ENCODE data around the gene RPL39L. TPM values are rescaled to one million over a fixed set of nuclear protein-coding genes. Genes with fewer than 3 reads are reported as not detected.

Gene RPL39L
- total RNA-seq, 2 donors from 2014 or later = 2.6 to 11.6 TPM

DNA sequence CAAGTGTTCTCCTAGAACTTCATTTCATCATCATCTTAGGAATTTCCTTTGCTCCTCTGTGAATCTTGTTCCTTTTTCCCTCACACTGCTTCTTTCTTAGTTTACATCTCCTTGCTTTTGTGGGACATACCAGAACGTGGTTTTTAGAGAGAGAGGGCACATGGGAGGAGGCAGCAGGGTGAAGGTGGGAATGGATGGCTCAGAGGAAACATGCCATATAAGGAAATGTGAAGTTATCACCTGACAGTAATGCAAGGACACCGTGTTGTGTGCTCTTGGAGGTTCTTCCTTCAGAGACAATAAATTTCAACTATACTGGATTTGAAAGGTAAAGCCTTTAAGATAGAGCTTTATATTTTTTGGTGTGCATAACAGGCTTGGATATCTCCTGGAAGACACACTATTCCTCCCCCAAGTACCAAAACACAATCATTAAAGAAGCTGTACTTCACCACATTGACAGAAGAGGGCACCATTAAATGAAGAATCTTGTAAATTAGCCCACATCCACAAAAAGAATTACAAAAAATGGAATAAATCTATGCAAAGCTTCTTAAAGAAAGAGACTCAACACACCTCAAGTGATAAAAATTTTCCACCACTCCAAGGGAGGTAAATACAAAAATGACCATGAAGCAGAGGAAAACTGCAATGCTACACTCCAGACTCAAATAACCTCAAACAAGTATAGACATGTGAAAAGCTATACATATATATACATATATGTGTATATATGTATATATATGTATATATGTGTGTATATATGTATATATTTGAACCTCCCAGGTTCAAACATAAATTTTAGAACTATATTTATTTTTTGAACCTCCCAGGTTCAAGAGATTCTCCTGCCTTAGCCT lies 26.1 kb downstream of the RPL39L start:
- Histone ChIP-seq H3K9me3 (no peaks in the 10 kb centered on the region), H3K4me3 (no peak overlapping the region), H3K9ac (ENCODE audit: low read depth in 2 of 2, low read length in 2 of 2) (no peak overlapping the region), H3K4me1 (no peaks in the 10 kb centered on the region), H3K27me3 (no peaks in the 10 kb centered on the region), H3K36me3 (no peaks in the 10 kb centered on the region), H3K27ac (no peak overlapping the region)
- TF ChIP-seq, protein P1, sequence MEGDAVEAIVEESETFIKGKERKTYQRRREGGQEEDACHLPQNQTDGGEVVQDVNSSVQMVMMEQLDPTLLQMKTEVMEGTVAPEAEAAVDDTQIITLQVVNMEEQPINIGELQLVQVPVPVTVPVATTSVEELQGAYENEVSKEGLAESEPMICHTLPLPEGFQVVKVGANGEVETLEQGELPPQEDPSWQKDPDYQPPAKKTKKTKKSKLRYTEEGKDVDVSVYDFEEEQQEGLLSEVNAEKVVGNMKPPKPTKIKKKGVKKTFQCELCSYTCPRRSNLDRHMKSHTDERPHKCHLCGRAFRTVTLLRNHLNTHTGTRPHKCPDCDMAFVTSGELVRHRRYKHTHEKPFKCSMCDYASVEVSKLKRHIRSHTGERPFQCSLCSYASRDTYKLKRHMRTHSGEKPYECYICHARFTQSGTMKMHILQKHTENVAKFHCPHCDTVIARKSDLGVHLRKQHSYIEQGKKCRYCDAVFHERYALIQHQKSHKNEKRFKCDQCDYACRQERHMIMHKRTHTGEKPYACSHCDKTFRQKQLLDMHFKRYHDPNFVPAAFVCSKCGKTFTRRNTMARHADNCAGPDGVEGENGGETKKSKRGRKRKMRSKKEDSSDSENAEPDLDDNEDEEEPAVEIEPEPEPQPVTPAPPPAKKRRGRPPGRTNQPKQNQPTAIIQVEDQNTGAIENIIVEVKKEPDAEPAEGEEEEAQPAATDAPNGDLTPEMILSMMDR (IDR thresholded peaks at IDR 0.05) = peak; percentile 54
- DNase-seq = no peak
- intact Hi-C loops (cut with DNase I) = no loop called here

DNA sequence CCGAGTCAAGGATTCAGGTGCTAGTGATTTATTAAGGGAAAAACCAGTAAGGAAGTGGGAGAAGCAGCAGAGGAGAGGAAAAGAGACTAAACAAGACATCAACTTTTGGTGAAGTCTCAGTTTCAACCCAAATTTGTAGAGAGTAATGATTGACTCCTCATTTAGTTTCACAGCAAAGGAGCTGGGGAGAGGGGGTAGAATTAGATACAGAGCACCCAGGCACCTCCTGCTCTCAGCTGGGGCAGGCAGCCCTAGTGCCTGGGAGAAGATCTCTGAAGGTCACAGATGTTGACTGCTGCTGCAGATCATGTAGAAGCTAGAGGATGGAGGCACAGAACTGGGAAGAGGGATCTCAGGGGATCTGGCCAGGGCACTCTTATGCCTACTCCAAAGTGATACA lies 29.1 kb downstream of the RPL39L start:
- H3K9ac ChIP-seq (ENCODE audit: low read depth in 2 of 2, low read length in 2 of 2) = no peak overlapping the region
- H3K4me1 ChIP-seq = no peaks in the 10 kb centered on the region
- DNase-seq = no peak
- intact Hi-C loops (cut with DNase I) = no loop called here
- no peak overlapping the region for H3K4me3 ChIP-seq
- H3K36me3 ChIP-seq = no peaks in the 10 kb centered on the region
- H3K9me3 ChIP-seq = no peaks in the 10 kb centered on the region
- TF ChIP-seq, protein P1 (IDR thresholded peaks at IDR 0.05) = no peak
- H3K27ac ChIP-seq = no peak overlapping the region
- H3K27me3 ChIP-seq = no peaks in the 10 kb centered on the region

DNA sequence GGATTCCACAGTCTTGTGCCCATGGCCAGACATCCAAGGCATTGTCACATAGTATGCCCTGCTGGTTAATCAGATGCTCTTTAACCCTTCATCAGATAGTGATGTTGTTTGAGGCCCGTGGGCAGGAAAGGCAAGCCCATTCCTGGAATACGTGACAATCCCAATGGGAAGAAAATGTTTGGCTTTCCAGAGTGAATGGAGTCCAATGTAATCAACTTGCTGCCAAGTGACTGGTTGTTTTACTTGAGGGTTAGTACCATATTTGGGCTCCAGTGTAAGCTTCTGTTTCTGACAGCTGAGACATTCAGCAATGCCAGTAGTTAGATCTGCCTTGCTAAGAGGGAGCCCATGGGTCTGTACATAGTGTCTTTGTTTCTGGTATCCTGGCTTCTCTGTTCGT lies 31.3 kb downstream of the RPL39L start:
- Histone ChIP-seq H3K4me1 (no peaks in the 10 kb centered on the region), H3K9ac (ENCODE audit: low read depth in 2 of 2, low read length in 2 of 2) (no peak overlapping the region), H3K27ac (no peak overlapping the region), H3K27me3 (no peaks in the 10 kb centered on the region), H3K4me3 (no peak overlapping the region), H3K9me3 (no peaks in the 10 kb centered on the region), H3K36me3 (no peaks in the 10 kb centered on the region)
- intact Hi-C loops (cut with DNase I) = no loop called here
- no peak for DNase-seq
- TF ChIP-seq, protein P1 (IDR thresholded peaks at IDR 0.05) = no peak

DNA sequence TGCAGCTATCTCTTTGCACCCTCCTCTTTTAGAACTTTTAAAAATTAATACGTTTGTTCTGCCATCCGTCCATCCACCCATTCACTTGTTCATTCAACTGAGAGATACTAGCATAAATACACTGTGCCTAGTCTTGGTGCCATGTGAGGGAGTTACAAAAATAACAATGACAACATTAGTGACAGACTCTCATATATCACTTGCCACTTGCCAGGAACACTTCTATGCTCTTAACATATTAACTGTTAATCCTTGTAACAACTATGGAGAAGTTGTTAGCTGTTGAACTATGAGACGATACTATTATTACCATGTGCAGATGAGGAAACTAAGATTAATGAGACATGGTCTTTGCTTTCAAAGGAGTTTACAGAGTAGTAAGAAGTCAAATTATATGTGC lies 33.6 kb downstream of the RPL39L start:
- intact Hi-C loops (cut with DNase I) = no loop called here
- H3K36me3 ChIP-seq = no peaks in the 10 kb centered on the region

DNA sequence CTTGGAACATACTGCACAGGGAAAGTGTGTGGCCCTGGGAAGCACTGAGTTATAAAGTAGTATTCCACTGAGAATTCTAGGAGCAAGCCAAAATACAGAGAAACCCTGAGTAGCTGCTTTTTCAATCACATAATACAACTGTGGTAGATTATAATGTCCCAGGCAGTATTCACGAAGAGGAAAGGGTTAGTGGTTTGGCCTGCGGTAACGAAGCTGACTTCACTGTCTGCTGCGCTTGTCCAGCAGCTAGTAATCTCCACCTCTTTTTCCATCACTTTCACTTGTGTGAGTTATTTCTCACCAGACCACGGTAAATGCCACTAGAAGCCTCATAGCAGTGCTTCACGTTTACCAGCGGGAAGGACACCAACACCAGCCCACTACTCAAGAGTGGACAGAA lies 34.4 kb downstream of the RPL39L start:
- no peak for DNase-seq
- intact Hi-C loops (cut with DNase I) = no loop called here
- H3K4me3 ChIP-seq = no peak overlapping the region
- no peaks in the 10 kb centered on the region for H3K27me3 ChIP-seq
- H3K4me1 ChIP-seq = no peaks in the 10 kb centered on the region
- no peaks in the 10 kb centered on the region for H3K9me3 ChIP-seq
- no peaks in the 10 kb centered on the region for H3K36me3 ChIP-seq
- H3K9ac ChIP-seq (ENCODE audit: low read depth in 2 of 2, low read length in 2 of 2) = no peak overlapping the region
- H3K27ac ChIP-seq = no peak overlapping the region
- TF ChIP-seq, protein P1 (IDR thresholded peaks at IDR 0.05) = no peak

More for the DNA sequence above, 33.6 kb downstream of the RPL39L start:
- DNase-seq = no peak
- Histone ChIP-seq H3K4me3 (no peak overlapping the region), H3K4me1 (no peaks in the 10 kb centered on the region), H3K27ac (no peak overlapping the region), H3K9ac (ENCODE audit: low read depth in 2 of 2, low read length in 2 of 2) (no peak overlapping the region), H3K27me3 (no peaks in the 10 kb centered on the region), H3K9me3 (no peaks in the 10 kb centered on the region)
- TF ChIP-seq, protein P1 (IDR thresholded peaks at IDR 0.05) = no peak

Data from colonic mucosa (tissue), 4 donors.